HG02943 (cell line): ENCODE data around the gene CD79B.

Source experiments
- ATAC-seq: cut with Tn5 transposase; IDR thresholded peaks from one replicate; pipeline ENCODE4 v1.9.1; 2021; ENCODE audit warnings: mild to moderate bottlenecking, low read depth, moderate library complexity; ENCODE audit not compliant: unreplicated experiment

Gene CD79B

DNA sequence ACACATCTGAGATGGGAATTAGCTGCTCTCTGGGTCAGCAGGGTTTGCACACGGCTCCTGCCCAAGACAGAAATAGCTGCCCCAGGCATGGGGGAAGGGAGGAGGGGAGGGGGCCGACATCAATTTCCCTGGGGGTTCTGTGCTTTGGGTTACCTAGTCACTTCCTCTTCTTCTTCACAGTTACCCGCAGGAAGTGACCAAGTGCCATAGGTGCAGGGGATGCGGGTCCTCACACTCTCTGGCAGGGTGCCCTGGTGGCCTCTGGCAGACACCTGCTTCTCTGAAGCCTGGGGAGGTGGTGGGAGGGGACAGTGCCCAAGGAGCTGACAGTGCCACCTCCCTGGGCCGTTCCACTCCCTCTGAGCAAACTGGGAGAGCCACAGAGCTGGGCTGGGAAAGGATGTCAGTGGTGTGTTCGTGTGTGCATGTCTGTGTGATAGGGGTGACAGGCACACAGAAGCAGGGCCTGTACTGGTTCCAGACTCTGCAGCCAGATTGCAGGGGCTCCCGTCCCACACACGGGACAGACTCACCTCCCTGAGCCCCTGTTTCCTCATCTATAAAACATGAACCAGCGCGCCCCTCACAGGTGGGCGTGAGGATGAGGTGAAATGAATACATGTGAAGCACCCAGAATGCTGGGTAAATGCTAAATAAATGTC, 22.4 kb upstream of the CD79B start:
- ATAC-seq = no peak

DNA sequence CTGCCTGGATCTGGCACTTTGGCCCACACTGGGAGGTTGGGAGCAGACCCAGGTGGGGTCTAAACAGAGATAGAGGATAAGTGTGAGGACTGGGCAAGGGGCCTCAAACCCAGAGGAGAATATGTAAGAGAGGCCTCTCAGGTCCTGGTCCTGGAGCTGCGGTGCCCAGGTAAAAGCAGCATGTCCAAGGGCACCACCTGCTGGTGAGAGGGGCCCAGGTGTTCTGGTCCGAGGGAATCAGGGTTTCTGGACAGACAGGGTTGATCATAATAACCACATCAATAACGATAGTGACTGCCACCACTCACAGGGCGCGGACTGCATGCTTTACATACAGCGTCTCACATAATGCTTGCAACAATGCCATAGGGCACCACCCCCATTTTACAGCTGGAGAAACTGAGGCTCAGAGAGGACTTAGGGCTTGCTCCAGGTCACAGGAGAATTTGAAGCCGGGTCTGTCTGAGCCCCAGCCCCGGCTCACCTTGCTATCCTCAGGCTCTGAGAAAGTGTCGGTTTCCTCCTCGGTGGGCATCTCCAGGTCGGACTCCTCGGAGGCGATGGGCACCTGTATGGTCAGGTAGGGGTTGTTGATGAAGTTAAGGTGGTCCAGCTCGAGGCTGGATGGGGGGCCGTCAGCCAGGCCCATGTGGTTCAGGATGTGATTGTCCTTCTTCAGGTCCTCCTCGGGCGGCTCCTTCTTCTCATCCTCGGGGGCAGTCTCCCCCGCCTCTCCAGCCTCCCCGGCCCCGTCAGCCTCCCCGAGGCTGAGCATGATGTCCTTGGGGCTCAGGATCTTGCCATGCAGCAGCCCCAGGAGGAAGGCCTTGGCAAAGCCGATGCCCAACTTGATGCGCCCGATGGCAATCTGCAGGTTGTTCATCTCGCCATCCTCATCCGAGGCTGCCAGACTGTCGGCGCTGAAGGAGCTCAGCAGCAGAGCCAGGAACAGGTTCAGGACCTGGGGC, 19.1 kb upstream of the CD79B start:
- no peak for ATAC-seq

DNA sequence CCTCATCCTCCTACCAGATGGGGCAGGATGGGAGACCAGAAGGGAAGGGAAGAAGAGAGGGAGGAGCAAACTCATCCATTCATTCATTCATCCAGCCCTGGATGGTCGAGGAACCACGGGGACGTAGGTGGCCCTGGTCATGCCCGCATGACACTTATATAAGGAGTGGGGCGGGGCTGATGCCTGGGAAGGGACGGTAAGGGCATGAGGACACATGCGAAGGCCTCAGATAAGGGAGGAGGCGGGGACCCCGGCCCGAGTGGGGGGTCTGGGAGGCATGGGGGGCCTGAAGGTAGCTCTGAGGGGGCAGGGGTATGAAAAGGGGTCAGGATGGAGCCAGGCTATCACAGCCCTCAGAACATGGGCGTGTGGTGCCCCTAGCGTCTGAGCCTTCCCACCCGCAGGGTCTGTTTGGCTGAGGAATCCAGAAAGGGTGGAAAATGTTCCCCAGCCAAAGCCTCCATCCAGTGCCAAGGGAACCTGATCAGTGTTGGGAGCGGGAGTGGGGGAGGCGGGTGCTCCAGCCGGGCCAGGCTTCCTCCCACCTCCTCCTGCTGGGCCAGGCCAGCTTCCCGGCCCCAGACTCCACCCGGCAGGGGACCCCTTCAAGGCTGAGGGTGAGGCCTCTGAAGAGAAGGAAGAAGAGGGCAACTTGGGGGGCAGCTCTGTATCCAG, 17.6 kb upstream of the CD79B start:
- no peak for ATAC-seq

DNA sequence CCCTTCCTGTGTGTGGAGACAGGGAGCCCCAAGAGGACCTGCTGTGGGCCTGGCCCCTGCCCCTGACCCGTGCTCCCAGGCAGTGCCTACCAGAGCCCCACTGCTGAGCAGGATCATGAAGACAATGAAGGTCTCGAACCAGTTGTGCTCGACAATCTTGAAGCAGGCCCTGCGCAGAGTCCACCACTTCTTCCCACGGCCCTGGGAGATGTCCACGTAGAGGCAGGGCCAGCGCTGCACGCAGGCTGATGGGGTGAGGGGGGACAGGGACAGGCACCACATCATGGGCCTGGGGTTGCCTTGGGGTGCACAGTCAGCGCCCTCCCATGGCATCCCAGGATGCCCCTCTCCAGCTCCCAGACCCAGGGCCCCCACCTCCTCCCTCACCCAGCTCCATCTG, 16.4 kb upstream of the CD79B start:
- no peak for ATAC-seq

DNA sequence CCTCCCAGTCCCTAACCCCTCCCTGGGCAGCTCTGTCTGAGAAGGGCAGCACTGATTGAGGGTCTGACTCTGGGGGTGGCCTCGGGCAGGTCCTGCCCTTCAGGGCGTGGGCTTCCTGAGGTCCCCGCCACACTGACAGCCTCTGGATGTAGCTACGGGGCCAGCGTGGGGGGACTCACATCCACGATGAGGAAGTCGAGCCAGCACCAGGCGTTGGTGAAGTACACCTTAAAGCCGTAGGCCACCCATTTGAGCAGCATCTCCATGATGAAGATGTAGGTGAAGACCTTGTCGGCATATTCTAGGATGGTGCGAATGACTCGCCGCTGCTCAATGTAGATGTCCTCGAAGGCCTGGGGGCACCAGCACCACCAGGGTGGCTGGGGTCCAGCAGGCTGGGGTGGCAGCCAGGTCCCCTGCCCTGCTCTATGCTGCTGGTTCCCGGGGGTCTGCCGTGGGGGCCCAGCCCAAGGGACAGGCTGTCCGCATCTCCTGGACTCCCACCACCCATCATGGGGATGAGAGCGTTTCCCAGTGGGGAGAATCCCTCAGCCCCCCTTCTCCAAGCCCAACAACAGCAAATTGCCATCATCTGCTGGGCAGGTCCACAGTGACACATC, 15.7 kb upstream of the CD79B start:
- no peak for ATAC-seq

DNA sequence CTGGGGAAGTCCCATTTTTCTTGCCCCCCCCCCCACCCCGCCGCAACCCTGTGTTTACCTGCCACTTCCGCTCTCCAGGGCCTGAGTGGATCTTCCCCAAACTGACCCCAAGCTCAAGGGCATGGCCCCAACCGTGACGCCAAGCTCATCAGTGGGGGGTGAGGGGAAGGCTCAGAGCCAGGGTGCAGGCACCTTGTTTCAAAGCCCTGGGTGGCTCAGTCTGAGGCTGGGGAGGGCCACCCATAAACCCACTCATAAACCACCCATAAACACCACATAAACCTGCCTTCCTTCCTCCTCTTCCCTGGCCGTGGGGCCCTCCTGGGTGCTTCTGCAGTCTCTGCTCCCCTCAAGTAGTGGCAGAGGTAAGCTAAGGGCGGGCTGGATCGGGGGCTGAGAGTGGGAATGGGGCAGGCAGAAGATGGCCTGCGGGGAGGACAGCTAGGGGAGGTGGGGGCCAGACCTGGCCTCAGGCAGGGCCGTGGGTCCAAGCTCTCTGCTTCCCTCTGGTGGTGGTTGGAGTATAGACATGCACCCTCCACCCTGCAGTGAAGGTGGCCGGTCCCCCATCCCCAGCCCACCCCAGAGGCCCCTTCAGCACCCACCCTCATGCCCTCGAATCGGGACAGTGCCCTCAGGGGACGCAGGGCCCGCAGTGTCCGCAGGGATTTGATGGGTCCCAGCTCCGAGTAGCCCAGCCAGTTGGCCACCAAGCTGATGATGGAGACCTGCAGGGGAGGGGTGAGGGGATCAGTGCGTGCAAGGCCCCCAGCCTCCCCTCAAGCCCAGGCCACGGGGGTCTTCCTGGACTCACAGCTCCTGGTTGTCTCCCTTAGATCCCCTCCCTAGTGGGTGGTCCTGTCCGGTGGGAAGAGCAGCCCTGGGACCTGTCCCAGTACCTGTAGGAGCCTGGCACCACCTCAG, 14.6 kb upstream of the CD79B start:
- ATAC-seq = no peak

DNA sequence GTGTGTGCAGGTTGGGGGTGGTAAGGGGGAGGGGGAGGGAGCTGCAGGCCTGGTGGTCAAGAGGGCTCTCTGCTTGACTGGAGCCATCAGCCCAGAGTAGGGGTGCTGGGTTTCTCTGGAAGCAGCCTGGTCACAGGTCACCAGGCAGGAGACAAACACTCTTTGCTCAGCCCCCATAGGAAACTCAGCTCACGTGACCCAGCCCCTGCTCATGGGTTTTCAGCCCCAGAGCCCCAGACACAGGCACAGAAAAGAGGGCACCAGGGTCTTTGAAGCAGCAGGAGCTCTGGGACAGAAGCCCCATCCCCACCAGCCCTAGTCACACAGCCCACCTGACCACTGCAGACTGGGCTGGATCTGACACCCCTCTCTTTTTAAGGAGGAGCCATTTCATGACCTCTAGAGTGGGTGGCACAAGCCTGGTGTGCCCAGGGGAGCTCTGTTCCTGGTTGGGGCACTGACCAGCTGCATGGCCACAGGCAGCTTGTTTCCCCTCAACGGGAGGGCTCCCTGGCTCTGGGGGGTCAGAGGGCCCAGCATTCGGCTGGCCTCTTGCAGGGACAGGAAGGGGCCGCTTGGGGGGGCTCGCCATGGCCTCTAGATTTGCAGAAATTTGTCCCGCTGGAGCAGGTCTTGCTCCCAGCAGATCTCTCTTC, 13.8 kb upstream of the CD79B start:
- ATAC-seq = no peak

DNA sequence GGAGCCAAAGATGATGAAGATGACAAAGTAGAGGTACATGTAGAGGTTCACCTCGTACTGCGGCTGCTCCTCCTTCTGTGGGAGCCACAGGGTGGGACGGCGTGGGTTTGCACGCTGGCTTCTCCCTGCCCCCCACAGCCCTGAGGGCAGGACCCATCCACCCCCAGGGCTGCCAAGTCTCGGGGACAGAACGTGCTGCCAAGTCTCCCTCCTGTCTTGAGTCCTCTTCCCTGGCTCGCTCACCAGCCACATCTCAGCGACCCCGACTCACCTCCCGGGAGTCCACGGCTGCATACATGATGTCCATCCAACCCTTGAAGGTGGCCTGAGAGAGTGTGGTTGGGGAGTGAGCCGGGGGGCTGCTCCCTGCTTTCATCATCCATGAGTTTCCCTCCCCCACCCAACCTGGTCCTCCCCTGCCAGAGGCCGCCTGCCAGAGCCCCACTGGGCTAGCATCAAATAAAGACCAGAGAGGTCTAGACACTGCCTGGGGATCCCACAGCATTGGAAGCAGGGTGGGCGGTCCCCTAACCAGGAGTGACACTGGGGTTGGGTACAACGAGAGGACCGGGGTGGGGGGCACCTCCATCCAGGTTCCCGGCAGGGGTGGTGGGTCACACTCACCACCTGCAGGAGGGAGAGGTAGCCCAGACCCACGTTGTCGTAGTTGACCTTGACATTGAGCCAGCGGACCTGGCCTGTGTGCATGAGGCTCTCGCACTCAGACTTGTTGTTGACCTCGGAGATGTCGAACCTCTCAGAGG, 12.8 kb upstream of the CD79B start:
- no peak for ATAC-seq

DNA sequence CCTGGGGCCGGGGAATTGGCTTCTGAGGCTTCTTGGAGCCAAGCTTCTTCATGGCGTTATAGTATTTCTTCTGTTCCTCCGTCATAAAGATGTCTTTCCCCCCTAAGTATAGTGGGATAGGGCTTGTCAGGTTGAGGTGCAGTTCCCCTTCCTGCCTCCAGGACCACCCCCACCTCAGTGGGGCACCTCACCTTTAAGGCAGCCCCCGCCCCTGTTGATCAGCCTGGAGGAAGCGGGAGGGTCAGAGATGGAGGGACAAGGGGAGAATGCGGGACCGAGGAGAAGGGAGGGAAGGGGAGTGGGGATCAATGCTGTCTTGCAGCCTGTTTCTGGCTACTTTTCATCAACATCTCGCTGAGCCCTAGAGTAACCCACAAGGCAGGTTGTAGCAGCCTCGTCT, 11.6 kb upstream of the CD79B start:
- ATAC-seq = no peak

DNA sequence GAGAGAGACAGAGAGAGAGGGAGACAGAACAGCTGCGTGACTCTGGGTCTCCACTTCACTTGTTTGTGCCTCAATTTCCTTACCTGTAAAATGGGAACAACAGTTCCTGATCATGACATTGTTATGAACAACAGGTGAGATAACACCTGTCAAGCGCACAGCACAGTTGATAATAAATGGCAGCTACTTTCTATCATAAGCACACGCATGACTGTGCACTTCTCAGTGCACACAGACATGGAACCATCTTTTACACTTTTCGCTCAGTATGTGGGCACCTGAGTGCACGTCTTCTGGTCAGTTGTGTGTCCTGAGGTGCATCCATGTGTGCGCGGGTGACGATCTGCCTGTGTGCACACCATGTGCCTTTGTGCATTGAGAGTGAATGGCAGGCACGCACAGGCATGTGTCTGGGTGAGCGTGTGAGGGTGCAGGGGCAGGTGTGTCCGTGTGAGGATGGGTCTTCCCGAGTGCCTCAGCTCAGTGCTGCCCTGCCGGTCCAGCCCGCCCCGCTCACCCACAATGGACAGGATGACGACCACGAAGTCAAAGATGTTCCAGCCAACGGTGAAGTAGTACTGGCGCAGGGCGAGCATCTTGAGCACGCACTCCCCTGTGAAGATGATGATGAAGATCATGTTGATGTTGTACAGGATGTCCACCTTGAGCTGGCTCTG, 10.3 kb upstream of the CD79B start:
- ATAC-seq = no peak

DNA sequence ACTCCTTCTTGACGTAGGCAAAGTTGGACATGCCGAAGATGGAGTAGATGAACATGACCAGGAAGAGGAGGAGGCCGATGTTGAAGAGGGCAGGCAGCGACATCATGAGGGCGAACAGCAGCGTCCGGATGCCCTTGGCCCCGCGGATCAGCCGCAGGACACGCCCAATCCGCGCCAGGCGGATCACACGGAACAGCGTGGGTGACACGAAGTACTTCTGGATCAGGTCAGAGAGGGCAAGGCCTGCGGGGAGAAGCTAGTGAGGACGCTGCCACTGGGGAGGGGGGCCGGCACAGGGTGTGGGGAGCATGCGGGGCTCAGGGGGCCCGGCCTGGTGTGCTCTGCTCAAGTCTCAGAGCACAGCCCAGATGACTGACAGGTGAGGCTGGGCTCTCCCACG, 9.6 kb upstream of the CD79B start:
- no peak for ATAC-seq

DNA sequence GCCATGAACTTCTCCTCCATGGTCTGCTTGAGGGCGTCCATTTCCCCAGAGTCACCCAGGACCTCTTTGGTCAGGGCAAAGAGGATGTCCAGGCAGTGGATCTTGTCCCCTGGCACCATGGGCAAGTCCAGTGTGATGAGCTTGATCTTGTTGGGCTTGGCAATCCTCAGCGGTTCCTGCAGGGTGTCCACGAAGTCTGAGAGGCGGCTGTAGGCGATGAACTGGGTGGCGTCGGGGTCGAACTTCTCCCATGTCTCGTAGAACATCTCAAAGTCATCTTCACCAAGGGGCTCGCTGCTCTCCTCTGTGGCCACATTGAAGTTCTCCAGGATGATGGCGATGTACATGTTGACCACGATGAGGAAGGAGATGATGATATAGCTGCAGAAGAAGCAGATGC, 9.0 kb upstream of the CD79B start:
- no peak for ATAC-seq

DNA sequence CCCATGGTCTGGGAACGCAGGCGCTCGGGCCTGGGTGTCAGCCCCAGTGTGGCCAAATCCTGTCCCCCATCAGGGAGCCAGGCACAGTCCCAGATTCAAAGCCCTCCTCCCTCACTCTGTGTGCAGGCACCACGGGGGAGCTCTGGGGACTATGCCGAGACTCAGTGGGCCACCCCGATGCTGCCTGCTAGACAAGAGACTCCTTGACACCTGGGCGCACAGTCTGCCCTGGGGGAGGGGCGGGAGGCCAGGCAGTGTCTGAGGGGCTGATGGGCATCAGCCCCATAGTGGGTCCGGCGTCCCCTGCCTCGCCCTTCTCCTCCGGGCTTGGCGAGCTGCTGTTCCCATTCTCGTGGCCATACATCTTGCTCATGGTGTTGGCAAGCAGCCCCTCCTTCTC, 8.5 kb upstream of the CD79B start:
- no peak for ATAC-seq

DNA sequence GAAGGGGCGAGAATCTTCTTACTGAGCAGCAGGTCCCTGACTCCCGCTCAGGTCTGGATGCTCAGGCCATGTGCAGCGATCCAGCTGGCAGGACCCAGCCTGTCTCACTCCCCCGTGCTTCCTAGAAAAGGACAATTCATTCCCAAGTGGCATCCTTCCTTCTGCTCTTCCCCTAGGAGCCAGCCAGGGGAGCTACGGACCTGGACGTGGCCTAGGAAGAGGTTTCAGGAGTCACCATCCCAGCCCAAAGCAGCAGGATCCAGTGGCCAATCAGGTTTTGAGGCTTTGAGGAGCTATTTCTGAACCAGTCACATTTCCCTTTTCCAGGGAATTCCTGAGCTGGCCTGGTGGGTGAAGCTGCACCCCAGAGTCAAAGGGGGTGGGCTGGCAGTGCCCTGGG, 7.8 kb upstream of the CD79B start:
- ATAC-seq = no peak

DNA sequence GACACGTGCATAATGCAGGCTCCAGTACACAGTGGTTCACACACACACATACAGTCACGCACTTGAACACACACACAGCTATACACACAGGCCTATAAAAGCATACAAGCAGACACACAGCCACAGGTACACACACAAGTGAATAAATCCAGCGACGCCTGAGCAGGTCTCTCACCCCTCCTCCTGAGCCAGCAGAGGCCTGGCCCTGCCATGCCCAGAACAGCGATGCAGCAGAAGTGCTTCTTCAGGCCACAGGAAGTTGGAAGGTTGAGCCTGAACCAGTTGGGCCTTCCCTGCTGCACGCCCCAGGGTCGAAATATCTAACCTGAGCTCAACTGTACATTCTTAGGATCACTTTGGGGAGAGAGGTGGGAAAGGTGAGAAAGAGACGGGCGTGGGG, 7.3 kb upstream of the CD79B start:
- ATAC-seq = no peak

DNA sequence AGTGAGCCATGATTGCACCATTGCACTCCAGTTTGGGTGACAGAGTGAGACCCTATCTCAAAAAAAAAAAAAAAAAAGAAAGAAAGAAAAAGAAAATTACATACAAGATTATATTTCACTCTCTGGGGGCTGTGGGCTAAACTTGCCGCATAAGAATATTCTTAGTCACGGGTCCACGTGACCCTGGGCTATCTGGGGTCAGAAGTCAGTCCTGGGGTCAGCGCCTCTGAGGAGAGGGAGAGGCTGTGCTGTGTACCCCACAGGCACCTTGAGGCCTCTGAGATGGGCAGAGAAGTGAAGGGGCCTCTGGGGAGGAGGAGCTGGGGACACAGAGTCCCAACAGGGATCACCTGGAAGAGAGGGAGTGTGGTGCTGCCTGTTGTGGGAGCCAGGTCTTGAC, 5.8 kb upstream of the CD79B start:
- no peak for ATAC-seq

DNA sequence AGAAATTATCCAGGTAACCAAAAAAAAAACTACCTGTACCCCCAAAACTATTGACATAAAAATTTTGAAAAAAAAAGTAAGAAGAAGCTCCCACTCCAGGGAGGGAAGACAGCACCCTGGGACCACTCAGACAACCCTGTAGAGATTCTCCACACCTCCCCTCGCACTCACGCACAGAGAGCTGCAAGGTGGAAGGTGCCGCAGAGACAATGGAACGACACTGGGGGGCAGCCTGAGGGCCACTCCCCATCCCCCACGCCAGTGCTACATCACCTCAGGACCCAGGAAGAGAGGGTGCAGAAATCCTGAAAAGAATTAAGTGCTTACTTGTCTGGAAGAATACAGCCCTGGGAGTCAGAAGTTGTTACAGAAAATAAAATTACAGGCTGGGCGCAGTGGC, 5.2 kb upstream of the CD79B start:
- ATAC-seq = no peak
